ENCODE results near the gene MNS1. TPM values are rescaled to one million over a fixed set of nuclear protein-coding genes. Genes with fewer than 3 reads are reported as not detected.

MNS1 gene, protein sequence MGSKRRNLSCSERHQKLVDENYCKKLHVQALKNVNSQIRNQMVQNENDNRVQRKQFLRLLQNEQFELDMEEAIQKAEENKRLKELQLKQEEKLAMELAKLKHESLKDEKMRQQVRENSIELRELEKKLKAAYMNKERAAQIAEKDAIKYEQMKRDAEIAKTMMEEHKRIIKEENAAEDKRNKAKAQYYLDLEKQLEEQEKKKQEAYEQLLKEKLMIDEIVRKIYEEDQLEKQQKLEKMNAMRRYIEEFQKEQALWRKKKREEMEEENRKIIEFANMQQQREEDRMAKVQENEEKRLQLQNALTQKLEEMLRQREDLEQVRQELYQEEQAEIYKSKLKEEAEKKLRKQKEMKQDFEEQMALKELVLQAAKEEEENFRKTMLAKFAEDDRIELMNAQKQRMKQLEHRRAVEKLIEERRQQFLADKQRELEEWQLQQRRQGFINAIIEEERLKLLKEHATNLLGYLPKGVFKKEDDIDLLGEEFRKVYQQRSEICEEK
- total RNA-seq (10 to 100 TPM in 1 of 5 donors, 1 to 10 TPM in 1, under 1 TPM in 2, not detected in 1; 0.58 to 39.4 (median 2.6) TPM), polyA plus RNA-seq (1 to 10 TPM; 1.2 to 2.0 (median 1.2) TPM)
- long read RNA-seq, donor 1: 0 reads
- long read RNA-seq, donor 2: 0 reads
- long read RNA-seq, donor 3, partial matches to known transcripts: 0 of 1 reads
- long read RNA-seq, donor 3, other reads (novel, unspliced or antisense): 0 of 1 reads
- long read RNA-seq, donor 4: 0 reads
- long read RNA-seq, donor 5: 0 reads
- long read RNA-seq, donor 6, partial matches to known transcripts: 0 of 4 reads
- long read RNA-seq, donor 6, other reads (novel, unspliced or antisense): 0 of 4 reads
- long read RNA-seq, donor 7: 0 reads
- long read RNA-seq, donor 8, partial matches to known transcripts: 0 of 1 reads
- long read RNA-seq, donor 8, other reads (novel, unspliced or antisense): 0 of 1 reads
- long read RNA-seq, donor 9, partial matches to known transcripts: 0 of 1 reads
- long read RNA-seq, donor 9, other reads (novel, unspliced or antisense): 0 of 1 reads
- long read RNA-seq, donor 10: 0 reads

DNA sequence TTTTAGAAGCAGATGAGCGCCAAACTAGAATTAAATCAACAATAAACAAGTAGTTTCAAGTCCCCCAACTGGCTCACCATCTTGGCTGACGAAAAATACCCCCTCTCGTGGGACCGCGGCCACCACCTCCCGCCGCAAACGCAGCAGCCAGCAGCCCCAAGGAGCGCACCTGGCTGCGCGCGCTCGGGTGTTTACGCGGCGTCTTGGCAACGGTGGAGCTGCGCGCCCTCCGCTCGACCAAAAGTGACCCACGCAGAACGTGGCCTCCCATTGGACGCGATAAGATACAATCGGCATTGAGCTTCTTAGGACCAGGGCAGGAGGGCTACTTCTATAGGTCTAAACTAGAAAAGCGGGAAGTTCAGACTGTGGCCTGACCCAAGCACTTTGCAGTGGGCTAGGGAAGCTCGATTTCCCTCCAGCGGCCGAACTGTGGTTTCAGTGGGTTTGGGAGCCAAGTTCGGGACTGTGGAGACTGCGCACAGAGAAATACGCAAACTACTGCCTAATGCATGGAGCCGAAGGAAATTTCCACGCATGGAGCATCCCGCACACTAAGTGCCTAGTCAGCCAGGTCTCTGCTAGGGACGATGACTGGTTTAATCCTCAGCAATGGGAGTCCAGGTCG lies at the start of gene MNS1:
Gene MNS1 (minus strand): TSS at position 245 of the 628 bp plus-strand sequence. CDS start 165 bp downstream, at position 80.
- intact Hi-C loops (cut with DNase I; ENCODE audit: low total_unique reads): no loop called here
- 0 to 3% (median 2%) methylated on average over 26 to 38 of the region's 38 CpGs for WGBS, 5 donors
- no peaks in the 10 kb centered on the region for H3K27me3 ChIP-seq

DNA sequence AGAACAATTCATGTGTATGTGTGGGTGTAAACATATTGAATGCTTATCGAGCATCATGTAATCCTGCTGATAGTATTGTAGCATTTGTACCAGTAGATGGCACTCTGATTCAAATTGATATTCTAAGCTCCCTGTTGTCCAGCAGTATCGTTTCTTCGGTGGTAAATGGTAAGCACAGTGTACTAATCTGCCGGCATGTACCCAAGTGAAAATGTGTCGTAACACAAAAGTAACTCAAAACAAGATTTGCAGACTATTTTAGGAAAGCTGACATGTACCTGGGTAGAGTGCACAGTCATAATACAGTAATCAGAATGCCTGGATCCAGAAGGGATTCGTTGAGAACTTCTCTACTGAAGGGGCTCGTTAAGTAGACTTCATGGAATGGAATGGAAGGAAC lies 31.7 kb upstream of the MNS1 start:
- no peak overlapping the region for H3K4me3 ChIP-seq
- TF ChIP-seq, protein P1, sequence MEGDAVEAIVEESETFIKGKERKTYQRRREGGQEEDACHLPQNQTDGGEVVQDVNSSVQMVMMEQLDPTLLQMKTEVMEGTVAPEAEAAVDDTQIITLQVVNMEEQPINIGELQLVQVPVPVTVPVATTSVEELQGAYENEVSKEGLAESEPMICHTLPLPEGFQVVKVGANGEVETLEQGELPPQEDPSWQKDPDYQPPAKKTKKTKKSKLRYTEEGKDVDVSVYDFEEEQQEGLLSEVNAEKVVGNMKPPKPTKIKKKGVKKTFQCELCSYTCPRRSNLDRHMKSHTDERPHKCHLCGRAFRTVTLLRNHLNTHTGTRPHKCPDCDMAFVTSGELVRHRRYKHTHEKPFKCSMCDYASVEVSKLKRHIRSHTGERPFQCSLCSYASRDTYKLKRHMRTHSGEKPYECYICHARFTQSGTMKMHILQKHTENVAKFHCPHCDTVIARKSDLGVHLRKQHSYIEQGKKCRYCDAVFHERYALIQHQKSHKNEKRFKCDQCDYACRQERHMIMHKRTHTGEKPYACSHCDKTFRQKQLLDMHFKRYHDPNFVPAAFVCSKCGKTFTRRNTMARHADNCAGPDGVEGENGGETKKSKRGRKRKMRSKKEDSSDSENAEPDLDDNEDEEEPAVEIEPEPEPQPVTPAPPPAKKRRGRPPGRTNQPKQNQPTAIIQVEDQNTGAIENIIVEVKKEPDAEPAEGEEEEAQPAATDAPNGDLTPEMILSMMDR (IDR thresholded peaks at IDR 0.05): peak in 5 of 7 experiments; percentile 40 to 62 (median 50)
- no peak for TF ChIP-seq EP300 (IDR thresholded peaks at IDR 0.05)
- TF ChIP-seq POLR2AphosphoS5 (IDR thresholded peaks at IDR 0.05): peak in 2 of 3 donors; percentile 8 to 35
- no peak for TF ChIP-seq POLR2A (IDR thresholded peaks at IDR 0.05)
- no peaks in the 10 kb centered on the region for H3K36me3 ChIP-seq
- no peaks in the 10 kb centered on the region for H3K27me3 ChIP-seq
- peaks cover 0 to 5% (median 0%) of the 10 kb centered on the region in 4 donors for H3K9me3 ChIP-seq
- intact Hi-C loops (cut with DNase I; ENCODE audit: low total_unique reads): no loop called here
- WGBS, 5 donors: 23 to 36% (median 32%) methylated on average over 7 of the region's 7 CpGs
- peak in 1 of 2 donors; percentile 83 for DNase-seq
- H3K4me1 ChIP-seq: peaks cover 0 to 6% (median 2%) of the 10 kb centered on the region in 4 donors
- H3K27ac ChIP-seq: no peak overlapping the region

More for the DNA sequence above, at the start of gene MNS1:
- Histone ChIP-seq H3K36me3 (no peaks in the 10 kb centered on the region), H3K4me3 (peak within 1 kb of the TSS; percentile 54 to 64 (median 58)), H3K4me1 (peaks cover 3 to 24% (median 15%) of the 10 kb centered on the region in 4 donors), H3K27ac (peak within 1 kb of the TSS in 2 of 5 donors; percentile 8 to 64), H3K9me3 (no peaks in the 10 kb centered on the region)
- TF ChIP-seq POLR2AphosphoS5 (IDR thresholded peaks at IDR 0.05): peak in 2 of 3 donors; percentile 58 to 82
- TF ChIP-seq, protein P1 (IDR thresholded peaks at IDR 0.05): no peak
- peak; percentile 92 to 99 for DNase-seq

DNA sequence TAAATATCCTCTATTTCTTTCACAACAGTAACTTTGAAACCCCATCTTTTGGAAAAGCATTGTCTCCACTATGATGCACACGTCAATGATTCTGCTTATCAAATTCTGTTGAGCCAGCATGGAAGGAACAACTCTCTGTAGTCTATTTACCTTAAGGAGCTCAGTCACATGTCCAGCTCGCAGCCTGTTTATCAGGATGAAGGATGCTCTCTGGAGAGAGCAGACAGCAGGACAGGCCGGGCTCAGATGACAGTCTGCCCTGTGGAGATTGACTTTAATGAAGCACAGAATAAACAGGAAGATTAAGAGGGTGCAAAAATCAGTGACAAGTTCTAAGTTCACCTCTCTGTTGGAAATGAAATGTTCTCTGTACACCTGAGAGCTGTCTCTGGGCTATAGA lies 30.6 kb upstream of the MNS1 start:
- DNase-seq: no peak
- intact Hi-C loops (cut with DNase I; ENCODE audit: low total_unique reads): no loop called here
- no peak overlapping the region for H3K27ac ChIP-seq

More for the DNA sequence above, 30.6 kb upstream of the MNS1 start:
- WGBS, 5 donors: 36 to 49% (median 41%) methylated on average over 3 of the region's 3 CpGs
- H3K27me3 ChIP-seq: no peaks in the 10 kb centered on the region
- no peaks in the 10 kb centered on the region for H3K36me3 ChIP-seq
- no peak for TF ChIP-seq EP300 (IDR thresholded peaks at IDR 0.05)
- no peak for TF ChIP-seq POLR2AphosphoS5 (IDR thresholded peaks at IDR 0.05)
- TF ChIP-seq, protein P1 (IDR thresholded peaks at IDR 0.05): no peak
- TF ChIP-seq POLR2A (IDR thresholded peaks at IDR 0.05): no peak
- no peak overlapping the region for H3K4me3 ChIP-seq
- H3K4me1 ChIP-seq: peaks cover 0 to 6% (median 2%) of the 10 kb centered on the region in 4 donors
- H3K9me3 ChIP-seq: no peaks in the 10 kb centered on the region
